Progenitor cell of endocrine pancreas (in vitro differentiated cells): ENCODE results near the gene KNDC1. TPM values are rescaled to one million over a fixed set of nuclear protein-coding genes. Genes with fewer than 3 reads are reported as not detected.
"Not testable (repeated sequence)": the region's sequence is repeated elsewhere in the genome, so short reads cannot be mapped to it uniquely, and the experiment has no call there.

Experiments
- DNase-seq: peaks from one replicate; pipeline ENCODE4 v3.0.0; 2021; ENCODE audit warnings: low spot score; ENCODE audit not compliant: unreplicated experiment
- H3K27ac Mint-ChIP-seq: 2 replicates; pipeline ENCODE4 v1.8.0; 2021; ENCODE audit warnings: mild to moderate bottlenecking, moderate library complexity, mixed read lengths
- H3K27me3 Mint-ChIP-seq: 2 replicates; pipeline ENCODE4 v1.8.0; 2021; ENCODE audit warnings: mixed read lengths
- H3K36me3 Mint-ChIP-seq: 2 replicates; pipeline ENCODE4 v1.8.0; 2022; ENCODE audit warnings: mixed read lengths; ENCODE audit not compliant: insufficient read depth
- H3K4me1 Mint-ChIP-seq: 2 replicates; pipeline ENCODE4 v1.8.0; 2021; ENCODE audit warnings: low read depth, mixed read lengths
- H3K4me3 Mint-ChIP-seq: 2 replicates; pipeline ENCODE4 v1.8.0; 2021; ENCODE audit warnings: low read depth, mild to moderate bottlenecking, moderate library complexity, mixed read lengths
- H3K9me3 Mint-ChIP-seq: 2 replicates; pipeline ENCODE4 v1.8.0; 2021; ENCODE audit warnings: low read depth, mixed read lengths
- CTCF ChIP-seq: fragments of 200-600 bp; sonication (generic); IDR thresholded peaks from one replicate; pipeline ENCODE4 v1.5.0; 2021; ENCODE audit warnings: antibody characterized with exemption, mild to moderate bottlenecking; ENCODE audit not compliant: unreplicated experiment
- total RNA-seq: library from RNA; stranded (reverse); gene quantifications from 2 replicates; pipeline ENCODE4 v1.2.1, GENCODE V29; 2021

The KNDC1 gene
- total RNA-seq, 1 donor from 2014 or later, result 14.2 TPM

- Mint-ChIP-seq H3K27me3 (peaks cover 19% of the 10 kb centered on the region), H3K36me3 (no peaks in the 10 kb centered on the region), H3K4me3 (no peak overlapping the region), H3K4me1 (peaks cover 3% of the 10 kb centered on the region), H3K27ac (no peak overlapping the region), H3K9me3 (no peaks in the 10 kb centered on the region)
- TF ChIP-seq CTCF, result no peak
- DNase-seq, result no peak
Observed at GRCh38 chr10:133263674-133264073, 103.7 kb downstream of the KNDC1 start.

GRCh38 chr10:133264461-133264860, 104.4 kb downstream of the KNDC1 start:
- peaks cover 3% of the 10 kb centered on the region for H3K4me1 Mint-ChIP-seq
- H3K9me3 Mint-ChIP-seq, result no peaks in the 10 kb centered on the region
- no peak for TF ChIP-seq CTCF
- no peak overlapping the region for H3K27ac Mint-ChIP-seq
- H3K27me3 Mint-ChIP-seq, result peaks cover 16% of the 10 kb centered on the region
- H3K36me3 Mint-ChIP-seq, result no peaks in the 10 kb centered on the region
- H3K4me3 Mint-ChIP-seq, result no peak overlapping the region
- DNase-seq, result no peak

GRCh38 chr10:133265052-133265451, 105.0 kb downstream of the KNDC1 start:
- DNase-seq, H3K27ac Mint-ChIP-seq, H3K4me3 Mint-ChIP-seq, H3K4me1 Mint-ChIP-seq, H3K9me3 Mint-ChIP-seq, H3K36me3 Mint-ChIP-seq: not testable (repeated sequence)
- peaks cover 13% of the 10 kb centered on the region for H3K27me3 Mint-ChIP-seq

- Mint-ChIP-seq H3K27ac (no peak overlapping the region), H3K4me3 (no peak overlapping the region), H3K27me3 (peaks cover 11% of the 10 kb centered on the region), H3K36me3 (no peaks in the 10 kb centered on the region), H3K4me1 (no peaks in the 10 kb centered on the region), H3K9me3 (no peaks in the 10 kb centered on the region)
- TF ChIP-seq CTCF, result no peak
- DNase-seq, result no peak
Observed at GRCh38 chr10:133266056-133266795, 106.2 kb downstream of the KNDC1 start.

GRCh38 chr10:133267293-133267692, 107.3 kb downstream of the KNDC1 start:
- DNase-seq, result no peak
- Mint-ChIP-seq H3K36me3 (no peaks in the 10 kb centered on the region), H3K4me1 (no peaks in the 10 kb centered on the region), H3K9me3 (no peaks in the 10 kb centered on the region), H3K27ac (no peak overlapping the region), H3K4me3 (no peak overlapping the region), H3K27me3 (peaks cover 11% of the 10 kb centered on the region)
- TF ChIP-seq CTCF, result no peak

- H3K27ac Mint-ChIP-seq, result no peak overlapping the region
- peaks cover 9% of the 10 kb centered on the region for H3K27me3 Mint-ChIP-seq
- no peaks in the 10 kb centered on the region for H3K4me1 Mint-ChIP-seq
- H3K9me3 Mint-ChIP-seq, result no peaks in the 10 kb centered on the region
- DNase-seq, result no peak
- no peak for TF ChIP-seq CTCF
- H3K4me3 Mint-ChIP-seq, result no peak overlapping the region
- H3K36me3 Mint-ChIP-seq, result no peaks in the 10 kb centered on the region
Observed at GRCh38 chr10:133267829-133268228, 107.8 kb downstream of the KNDC1 start.
